ENCODE measurements around the gene DOCK10. TPM values are rescaled to one million over a fixed set of nuclear protein-coding genes. Genes with fewer than 3 reads are reported as not detected.

Gene DOCK10
- total RNA-seq, 2 experiments from 2014 or later, result 191 to 198 TPM

GRCh38 chr2:224819075-224819474, 223.2 kb downstream of the DOCK10 start:
- POLR2A ChIA-PET, result no interaction called here
- TF ChIP-seq CTCF (IDR thresholded peaks at IDR 0.05), result no peak
- peaks cover 8% of the 10 kb centered on the region for H3K4me1 Mint-ChIP-seq (ENCODE audit: low read depth)
- peaks cover 67% of the 10 kb centered on the region for H3K36me3 Mint-ChIP-seq (ENCODE audit: low read depth)
- H3K27ac Mint-ChIP-seq, result peak overlapping the region; percentile 73
- no peak overlapping the region for H3K4me3 Mint-ChIP-seq
- CTCF ChIA-PET, result interaction anchor here (1.6 kb wide), 1 partner anchor 34 kb away, joined by 5 read pairs; no protein-coding TSS in a partner anchor
- ATAC-seq, result no peak
- no peak for DNase-seq
- H3K27me3 Mint-ChIP-seq, result no peaks in the 10 kb centered on the region
- H3K9me3 Mint-ChIP-seq, result no peaks in the 10 kb centered on the region
- intact Hi-C loops (cut with micrococcal nuclease), result no loop called here

- Mint-ChIP-seq H3K4me3 (no peak overlapping the region), H3K4me1 (ENCODE audit: low read depth) (peaks cover 8% of the 10 kb centered on the region), H3K36me3 (ENCODE audit: low read depth) (peaks cover 70% of the 10 kb centered on the region), H3K27me3 (no peaks in the 10 kb centered on the region), H3K27ac (no peak overlapping the region), H3K9me3 (no peaks in the 10 kb centered on the region)
- ATAC-seq, result no peak
- DNase-seq, result no peak
- ChIA-PET POLR2A (no interaction called here), CTCF (no interaction called here)
- intact Hi-C loops (cut with micrococcal nuclease), result no loop called here
- no peak for TF ChIP-seq CTCF (IDR thresholded peaks at IDR 0.05)
Measured at GRCh38 chr2:224817676-224818075, 224.6 kb downstream of the DOCK10 start.

DNA sequence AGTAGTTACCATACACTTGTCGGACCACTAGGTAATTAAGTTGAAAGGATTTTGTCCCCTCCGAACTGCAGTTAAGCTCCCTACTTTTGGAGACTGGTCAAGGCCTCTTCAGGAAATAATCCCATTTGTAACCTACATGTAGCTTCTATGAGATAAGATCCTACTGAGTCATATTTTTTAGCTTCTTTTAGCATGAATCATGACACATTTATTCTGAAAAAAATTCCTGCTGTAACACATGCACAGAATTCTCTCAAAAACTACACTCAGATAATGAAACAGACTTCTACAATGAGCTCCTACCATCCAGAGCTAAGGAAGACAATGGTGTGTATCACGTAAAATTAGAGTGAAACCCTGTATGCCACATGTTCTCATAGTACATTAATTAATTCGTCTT, 225.5 kb downstream of the DOCK10 start:
- Mint-ChIP-seq H3K4me1 (ENCODE audit: low read depth) (peaks cover 8% of the 10 kb centered on the region), H3K27ac (peak overlapping the region; percentile 6)

GRCh38 chr2:224813578-224813977, 228.7 kb downstream of the DOCK10 start:
- Mint-ChIP-seq H3K4me3 (no peak overlapping the region), H3K27ac (no peak overlapping the region), H3K36me3 (ENCODE audit: low read depth) (peaks cover 67% of the 10 kb centered on the region), H3K4me1 (ENCODE audit: low read depth) (peaks cover under 1% of the 10 kb centered on the region), H3K27me3 (no peaks in the 10 kb centered on the region), H3K9me3 (peaks cover 2% of the 10 kb centered on the region)
- ChIA-PET POLR2A (interaction anchor here (0.7 kb wide), 1 partner anchor 487 kb away, joined by 3 read pairs; no protein-coding TSS in a partner anchor), CTCF (no interaction called here)
- DNase-seq, result no peak
- TF ChIP-seq CTCF (IDR thresholded peaks at IDR 0.05), result no peak
- ATAC-seq, result no peak
- intact Hi-C loops (cut with micrococcal nuclease), result no loop called here

More for the DNA sequence above, 225.5 kb downstream of the DOCK10 start:
- Mint-ChIP-seq H3K27me3 (no peaks in the 10 kb centered on the region), H3K9me3 (peaks cover 2% of the 10 kb centered on the region), H3K4me3 (no peak overlapping the region), H3K36me3 (ENCODE audit: low read depth) (peaks cover 72% of the 10 kb centered on the region)
- DNase-seq, result no peak
- intact Hi-C loops (cut with micrococcal nuclease), result no loop called here
- POLR2A ChIA-PET, result interaction anchor here (0.6 to 0.7 kb wide), 2 partner anchors 29 to 1019 kb away, joined by 3 read pairs; no protein-coding TSS in a partner anchor
- no peak for ATAC-seq
- CTCF ChIA-PET, result interaction anchor here (0.9 to 1.4 kb wide), 2 partner anchors 10 to 39 kb away, joined by 3 to 7 read pairs; no protein-coding TSS in a partner anchor
- no peak for TF ChIP-seq CTCF (IDR thresholded peaks at IDR 0.05)

GRCh38 chr2:224807153-224807964, 234.9 kb downstream of the DOCK10 start:
- H3K27ac Mint-ChIP-seq, result peak overlapping the region; percentile 22

More at GRCh38 chr2:224807153-224807964, 234.9 kb downstream of the DOCK10 start:
- POLR2A ChIA-PET, result no interaction called here
- CTCF ChIA-PET, result interaction anchor here (0.9 to 1.0 kb wide), 2 partner anchors 13 to 29 kb away, joined by 3 to 4 read pairs; no protein-coding TSS in a partner anchor
- DNase-seq (no peak), ATAC-seq (no peak)
- H3K36me3 Mint-ChIP-seq (ENCODE audit: low read depth), result peaks cover 58% of the 10 kb centered on the region
- H3K4me3 Mint-ChIP-seq, result no peak overlapping the region
- H3K27me3 Mint-ChIP-seq, result no peaks in the 10 kb centered on the region
- intact Hi-C loops (cut with micrococcal nuclease), result no loop called here
- H3K4me1 Mint-ChIP-seq (ENCODE audit: low read depth), result no peaks in the 10 kb centered on the region
- TF ChIP-seq CTCF (IDR thresholded peaks at IDR 0.05), result no peak
- peaks cover 2% of the 10 kb centered on the region for H3K9me3 Mint-ChIP-seq

All from activated CD8-positive, alpha-beta T cell treated with anti-CD3 and anti-CD28 coated beads for 36 hours (primary cell).